HepG2 (cell line): ENCODE data around the gene TNFRSF18. TPM values are rescaled to one million over a fixed set of nuclear protein-coding genes. Genes with fewer than 3 reads are reported as not detected.

Source experiments
- CHD4 ChIP-seq: fragments of 200-600 bp; sonication (generic); IDR thresholded peaks from 2 replicates; pipeline ENCODE4 v1.7.0; 2017; ENCODE audit warnings: mild to moderate bottlenecking, low read length, borderline replicate concordance
- EHMT2 ChIP-seq: fragments of 200-600 bp; sonication (generic); IDR thresholded peaks from 2 replicates; pipeline ENCODE4 v1.7.0; 2017; ENCODE audit warnings: antibody characterized with exemption, low read depth, low read length, borderline replicate concordance
- NONO ChIP-seq, 2 experiments: fragments of 450-650 bp in 1 of 2; sonication (generic) in 1 of 2; formaldehyde crosslinking in 1 of 2; IDR thresholded peaks in 1 of 2; conservative IDR thresholded peaks in 1 of 2; 2 replicates each; pipeline versions ENCODE4 v1.6.1 to v1.8.0; 2017 to 2022; ENCODE audit warnings: mild to moderate bottlenecking in 1 of 2, missing genetic modification reagents in 1 of 2, moderate library complexity in 1 of 2
- NRL ChIP-seq: sonication (generic); formaldehyde crosslinking; IDR thresholded peaks from 2 replicates; pipeline ENCODE4 v1.5.0; 2020; ENCODE audit warnings: missing genetic modification reagents, mild to moderate bottlenecking, moderate library complexity, borderline replicate concordance
- REPIN1 ChIP-seq: sonication (generic); formaldehyde crosslinking; IDR thresholded peaks from 2 replicates; pipeline ENCODE4 v1.8.0; 2022; ENCODE audit warnings: missing genetic modification reagents, low read depth, mild to moderate bottlenecking, borderline replicate concordance
- SRY ChIP-seq: sonication (generic); formaldehyde crosslinking; IDR thresholded peaks from 2 replicates; pipeline ENCODE4 v1.8.0; 2022; ENCODE audit warnings: mild to moderate bottlenecking, missing genetic modification reagents
- TP53 ChIP-seq: sonication (generic); formaldehyde crosslinking; conservative IDR thresholded peaks from 2 replicates; pipeline ENCODE4 v1.4.0; 2020; ENCODE audit warnings: missing genetic modification reagents
- TRAFD1 ChIP-seq: sonication (generic); formaldehyde crosslinking; IDR thresholded peaks from 2 replicates; pipeline ENCODE4 v1.5.1; 2020; ENCODE audit warnings: missing genetic modification reagents, mild to moderate bottlenecking, borderline replicate concordance
- ZBTB38 ChIP-seq: sonication (generic); formaldehyde crosslinking; IDR thresholded peaks from 2 replicates; pipeline ENCODE4 v1.5.1; 2020; ENCODE audit warnings: mild to moderate bottlenecking, missing genetic modification reagents
- ZFP1 ChIP-seq: IDR thresholded peaks from 2 replicates; pipeline ENCODE4 v1.6.1; 2016
- ZGPAT ChIP-seq: IDR thresholded peaks from 2 replicates; pipeline ENCODE4 v1.6.1; 2016; ENCODE audit warnings: mild to moderate bottlenecking
- ZMAT5 ChIP-seq: sonication (generic); formaldehyde crosslinking; IDR thresholded peaks from 2 replicates; pipeline ENCODE4 v1.5.0; 2020; ENCODE audit warnings: mild to moderate bottlenecking, low read depth, missing genetic modification reagents, borderline replicate concordance
- ZNF382 ChIP-seq: sonication (generic); formaldehyde crosslinking; IDR thresholded peaks from 2 replicates; pipeline ENCODE4 v1.5.0; 2020; ENCODE audit warnings: missing genetic modification reagents, mild to moderate bottlenecking, borderline replicate concordance
- ZNF562 ChIP-seq: sonication (generic); formaldehyde crosslinking; IDR thresholded peaks from 2 replicates; pipeline ENCODE4 v1.8.0; 2022; ENCODE audit warnings: missing genetic modification reagents, borderline replicate concordance
- ZNF7 ChIP-seq: IDR thresholded peaks from 2 replicates; pipeline ENCODE4 v1.6.1; 2016; ENCODE audit warnings: missing biosample characterization, missing genetic modification reagents
- ZNF749 ChIP-seq: sonication (generic); formaldehyde crosslinking; IDR thresholded peaks from 2 replicates; pipeline ENCODE4 v1.8.0; 2022; ENCODE audit warnings: mild to moderate bottlenecking, missing genetic modification reagents, moderate library complexity, borderline replicate concordance
- ZZZ3 ChIP-seq: sonication (generic); formaldehyde crosslinking; IDR thresholded peaks from 2 replicates; pipeline ENCODE4 v1.4.0; 2020; ENCODE audit warnings: missing genetic modification reagents, mild to moderate bottlenecking, borderline replicate concordance
- polyA plus RNA-seq, 8 experiments: library from polyadenylated mRNA; depleted of rRNA in 3 of 8; stranded (reverse) in 7 of 8; unstranded in 1 of 8; fragments of >200 nt; fragmentation: Illumina TruSeq in 4 of 8; extraction: Trizol in 4 of 8; gene quantifications; 2 replicates each; pipeline versions ENCODE4 v1.2.1 to v1.2.3, GENCODE V29; 2011 to 2016; ENCODE audit warnings: low read depth in 4 of 8, missing spikeins in 1 of 8, mixed read lengths in 1 of 8; ENCODE audit not compliant: insufficient read depth in 1 of 8
- total RNA-seq, 5 experiments: library from RNA; depleted of rRNA; stranded (reverse); fragments of >200 nt; fragmentation: Illumina TruSeq; extraction: Trizol; gene quantifications; 2 replicates each; pipeline ENCODE4 v1.2.3, GENCODE V29; 2016; ENCODE audit warnings: low read depth in 1 of 5
- TF ChIP-seq, protein P1 (sequence below): sonication (generic); formaldehyde crosslinking; IDR thresholded peaks from 2 replicates; pipeline ENCODE4 v1.9.0; 2021; ENCODE audit warnings: missing genetic modification reagents, mild to moderate bottlenecking, borderline replicate concordance
- TF ChIP-seq, protein P2 (sequence below): sonication (generic); formaldehyde crosslinking; IDR thresholded peaks from 2 replicates; pipeline ENCODE4 v1.5.0; 2020; ENCODE audit warnings: mild to moderate bottlenecking, missing genetic modification reagents, moderate library complexity

The TNFRSF18 gene
- total and polyA plus RNA-seq, 2 of the 13 experiments (the other 11 are each of a cell fraction or from before 2014, with no cell fraction given) = not detected

DNA sequence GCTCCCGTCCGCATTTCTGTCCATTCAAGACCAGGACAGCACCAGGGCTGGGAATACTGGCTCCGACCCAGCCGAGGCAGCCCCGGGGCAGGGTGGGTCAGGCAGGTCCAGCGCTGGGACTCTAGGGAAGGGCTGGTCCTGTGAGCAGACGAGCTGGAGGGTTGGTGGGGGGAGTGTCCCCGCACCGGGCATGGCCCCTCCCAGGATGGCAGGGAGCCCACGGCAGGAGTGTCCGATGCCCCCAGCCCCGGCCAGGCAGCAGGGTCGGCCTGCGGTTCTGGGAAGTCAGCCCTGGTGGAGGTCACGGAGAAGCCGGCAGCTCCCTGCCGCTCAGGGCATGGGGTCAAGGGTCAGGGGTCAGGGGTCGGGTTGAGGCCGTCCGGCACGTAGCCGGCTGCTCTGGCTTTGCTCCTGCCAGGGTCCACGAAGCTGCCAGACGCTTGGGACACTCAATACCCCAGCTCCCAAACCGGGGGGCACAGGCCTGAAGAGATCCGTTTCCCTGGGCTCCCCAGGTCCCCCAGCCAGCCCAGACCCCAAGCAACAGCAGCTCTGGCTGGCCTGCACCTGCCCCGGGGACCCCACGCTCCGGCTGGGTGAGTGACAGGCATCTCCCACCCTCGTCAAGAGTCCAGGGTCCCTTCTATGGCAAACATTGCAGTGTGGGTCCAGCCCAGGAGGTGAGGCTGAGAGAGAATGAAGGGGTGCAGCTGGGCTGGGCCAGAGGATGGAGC, 33.4 kb upstream of the TNFRSF18 start (continued):
- no peak for TF ChIP-seq ZNF382 (CRISPR knock-in tag)
- no peak for TF ChIP-seq TRAFD1 (CRISPR knock-in tag)
- peak; percentile 65; the same call in 1 of the 2 replicates for TF ChIP-seq SRY (CRISPR knock-in tag)
- no peak; the same call in 1 of the 2 replicates for TF ChIP-seq ZZZ3 (CRISPR knock-in tag)
- no peak for TF ChIP-seq ZMAT5 (CRISPR knock-in tag)
- TF ChIP-seq NRL (CRISPR knock-in tag) = 0 out of 2 replicates have a peak, but pooled peaks have one; percentile 15
- TF ChIP-seq, protein P1, sequence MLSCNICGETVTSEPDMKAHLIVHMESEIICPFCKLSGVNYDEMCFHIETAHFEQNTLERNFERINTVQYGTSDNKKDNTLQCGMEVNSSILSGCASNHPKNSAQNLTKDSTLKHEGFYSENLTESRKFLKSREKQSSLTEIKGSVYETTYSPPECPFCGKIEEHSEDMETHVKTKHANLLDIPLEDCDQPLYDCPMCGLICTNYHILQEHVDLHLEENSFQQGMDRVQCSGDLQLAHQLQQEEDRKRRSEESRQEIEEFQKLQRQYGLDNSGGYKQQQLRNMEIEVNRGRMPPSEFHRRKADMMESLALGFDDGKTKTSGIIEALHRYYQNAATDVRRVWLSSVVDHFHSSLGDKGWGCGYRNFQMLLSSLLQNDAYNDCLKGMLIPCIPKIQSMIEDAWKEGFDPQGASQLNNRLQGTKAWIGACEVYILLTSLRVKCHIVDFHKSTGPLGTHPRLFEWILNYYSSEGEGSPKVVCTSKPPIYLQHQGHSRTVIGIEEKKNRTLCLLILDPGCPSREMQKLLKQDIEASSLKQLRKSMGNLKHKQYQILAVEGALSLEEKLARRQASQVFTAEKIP (CRISPR knock-in tag) = no peak
- TF ChIP-seq REPIN1 (CRISPR knock-in tag) = no peak
- TF ChIP-seq ZNF7 (CRISPR knock-in tag) = no peak
- no peak for TF ChIP-seq ZNF562 (CRISPR knock-in tag)
- TF ChIP-seq, protein P2, sequence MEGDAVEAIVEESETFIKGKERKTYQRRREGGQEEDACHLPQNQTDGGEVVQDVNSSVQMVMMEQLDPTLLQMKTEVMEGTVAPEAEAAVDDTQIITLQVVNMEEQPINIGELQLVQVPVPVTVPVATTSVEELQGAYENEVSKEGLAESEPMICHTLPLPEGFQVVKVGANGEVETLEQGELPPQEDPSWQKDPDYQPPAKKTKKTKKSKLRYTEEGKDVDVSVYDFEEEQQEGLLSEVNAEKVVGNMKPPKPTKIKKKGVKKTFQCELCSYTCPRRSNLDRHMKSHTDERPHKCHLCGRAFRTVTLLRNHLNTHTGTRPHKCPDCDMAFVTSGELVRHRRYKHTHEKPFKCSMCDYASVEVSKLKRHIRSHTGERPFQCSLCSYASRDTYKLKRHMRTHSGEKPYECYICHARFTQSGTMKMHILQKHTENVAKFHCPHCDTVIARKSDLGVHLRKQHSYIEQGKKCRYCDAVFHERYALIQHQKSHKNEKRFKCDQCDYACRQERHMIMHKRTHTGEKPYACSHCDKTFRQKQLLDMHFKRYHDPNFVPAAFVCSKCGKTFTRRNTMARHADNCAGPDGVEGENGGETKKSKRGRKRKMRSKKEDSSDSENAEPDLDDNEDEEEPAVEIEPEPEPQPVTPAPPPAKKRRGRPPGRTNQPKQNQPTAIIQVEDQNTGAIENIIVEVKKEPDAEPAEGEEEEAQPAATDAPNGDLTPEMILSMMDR (CRISPR knock-in tag) = peak; percentile 4
- TF ChIP-seq ZNF749 (CRISPR knock-in tag) = no peak
- 0 out of 2 replicates have a peak, but pooled peaks have one; percentile 49 for TF ChIP-seq TP53 (CRISPR knock-in tag)
- TF ChIP-seq ZBTB38 (CRISPR knock-in tag) = peak; percentile 66
- no peak for TF ChIP-seq NONO (IDR thresholded peaks at IDR 0.05)
- TF ChIP-seq NONO (CRISPR knock-in tag; conservative IDR thresholded peaks at IDR 0.05) = no peak; the same call in none of the 2 replicates
- TF ChIP-seq ZGPAT (CRISPR knock-in tag) = peak; percentile 20; the same call in 1 of the 2 replicates
- no peak for TF ChIP-seq CHD4
- no peak for TF ChIP-seq ZFP1
- TF ChIP-seq EHMT2 = no peak
